Kidney epithelial cell (primary cell): ENCODE results near the gene UBAP2. TPM values are rescaled to one million over a fixed set of nuclear protein-coding genes. Genes with fewer than 3 reads are reported as not detected.

ENCODE experiments used
- DNase-seq: peaks from one replicate; pipeline ENCODE4 v3.0.0-alpha.2; 2010; ENCODE audit warnings: low read depth
- H3K27me3 ChIP-seq: 2 replicates; pipeline ENCODE4 v1.6.0; 2011; ENCODE audit warnings: low read length; ENCODE audit not compliant: control insufficient read depth, insufficient read depth
- H3K36me3 ChIP-seq: 2 replicates; pipeline ENCODE4 v1.5.1; 2011; ENCODE audit warnings: low read length; ENCODE audit not compliant: control insufficient read depth, insufficient read depth
- H3K4me3 ChIP-seq: 2 replicates; pipeline ENCODE4 v1.5.1; 2011; ENCODE audit warnings: low read depth, mild to moderate bottlenecking, control low read depth, low read length
- CTCF ChIP-seq: IDR thresholded peaks from 2 replicates; pipeline ENCODE4 v1.5.1; 2011; ENCODE audit warnings: mild to moderate bottlenecking, moderate library complexity, low read length, control low read depth, inconsistent platforms; ENCODE audit not compliant: insufficient read depth, poor library complexity, severe bottlenecking
- total RNA-seq: library from RNA; depleted of rRNA; stranded (reverse); fragments of >200 nt; gene quantifications from 2 replicates; pipeline ENCODE4 v1.2.3, GENCODE V29; 2015

Gene UBAP2
- total RNA-seq, 1 donor from 2014 or later: 25.5 TPM

GRCh38 chr9:34079181-34079580 lies 30.5 kb upstream of the UBAP2 start:
- DNase-seq: peak; percentile 37
- no peak for TF ChIP-seq CTCF

GRCh38 chr9:34072868-34073590 lies 24.3 kb upstream of the UBAP2 start:
- no peak for TF ChIP-seq CTCF
- Histone ChIP-seq H3K4me3 (no peak overlapping the region), H3K36me3 (no peaks in the 10 kb centered on the region), H3K27me3 (no peaks in the 10 kb centered on the region)
- DNase-seq: peak; percentile 97

More at GRCh38 chr9:34079181-34079580, 30.5 kb upstream of the UBAP2 start:
- H3K4me3 ChIP-seq: no peak overlapping the region
- no peaks in the 10 kb centered on the region for H3K36me3 ChIP-seq
- no peaks in the 10 kb centered on the region for H3K27me3 ChIP-seq

GRCh38 chr9:34072410-34072809 lies 23.7 kb upstream of the UBAP2 start:
- no peak for TF ChIP-seq CTCF
- no peaks in the 10 kb centered on the region for H3K27me3 ChIP-seq
- no peak overlapping the region for H3K4me3 ChIP-seq
- DNase-seq: no peak
- H3K36me3 ChIP-seq: no peaks in the 10 kb centered on the region

GRCh38 chr9:34070606-34071324 lies 22.1 kb upstream of the UBAP2 start:
- H3K4me3 ChIP-seq: no peak overlapping the region
- DNase-seq: no peak
- no peaks in the 10 kb centered on the region for H3K27me3 ChIP-seq
- TF ChIP-seq CTCF: no peak
- no peaks in the 10 kb centered on the region for H3K36me3 ChIP-seq

- Histone ChIP-seq H3K27me3 (no peaks in the 10 kb centered on the region), H3K4me3 (no peak overlapping the region), H3K36me3 (no peaks in the 10 kb centered on the region)
- TF ChIP-seq CTCF: no peak
- no peak for DNase-seq
Measured at GRCh38 chr9:34069831-34070230, 21.1 kb upstream of the UBAP2 start.
